WTC11 (cell line): ENCODE data around the gene ZDBF2.

Experiments used
- CREM ChIP-seq: sonication (generic); formaldehyde crosslinking; IDR thresholded peaks from 2 replicates; pipeline ENCODE4 v1.8.1; 2022; ENCODE audit warnings: mild to moderate bottlenecking, missing genetic modification reagents, moderate library complexity
- CTCF ChIP-seq: fragments of 200-600 bp; IDR thresholded peaks from 2 replicates; pipeline ENCODE4 v1.8.0; 2022; ENCODE audit warnings: antibody characterized with exemption
- ELF4 ChIP-seq: sonication (generic); formaldehyde crosslinking; IDR thresholded peaks from 2 replicates; pipeline ENCODE4 v1.8.1; 2022; ENCODE audit warnings: low read depth, mild to moderate bottlenecking, moderate library complexity, missing genetic modification reagents
- HMGXB4 ChIP-seq: sonication (generic); formaldehyde crosslinking; IDR thresholded peaks from 2 replicates; pipeline ENCODE4 v1.8.1; 2023; ENCODE audit warnings: mild to moderate bottlenecking, moderate library complexity, missing genetic modification reagents
- KAT7 ChIP-seq: sonication (generic); formaldehyde crosslinking; IDR thresholded peaks from 2 replicates; pipeline ENCODE4 v1.8.1; 2023; ENCODE audit warnings: missing genetic modification reagents, mild to moderate bottlenecking, borderline replicate concordance
- NFATC4 ChIP-seq: fragments of 250-450 bp; sonication (Bioruptor Pico); IDR thresholded peaks from 2 replicates; pipeline ENCODE4 v1.9.0; 2021; ENCODE audit warnings: mild to moderate bottlenecking
- ZNF281 ChIP-seq: sonication (generic); formaldehyde crosslinking; IDR thresholded peaks from 2 replicates; pipeline ENCODE4 v1.8.0; 2023; ENCODE audit warnings: mild to moderate bottlenecking, missing genetic modification reagents
- TF ChIP-seq, protein P1 (sequence below): sonication (generic); formaldehyde crosslinking; IDR thresholded peaks from 2 replicates; pipeline ENCODE4 v1.8.0; 2022; ENCODE audit warnings: mild to moderate bottlenecking, missing genetic modification reagents

DNA sequence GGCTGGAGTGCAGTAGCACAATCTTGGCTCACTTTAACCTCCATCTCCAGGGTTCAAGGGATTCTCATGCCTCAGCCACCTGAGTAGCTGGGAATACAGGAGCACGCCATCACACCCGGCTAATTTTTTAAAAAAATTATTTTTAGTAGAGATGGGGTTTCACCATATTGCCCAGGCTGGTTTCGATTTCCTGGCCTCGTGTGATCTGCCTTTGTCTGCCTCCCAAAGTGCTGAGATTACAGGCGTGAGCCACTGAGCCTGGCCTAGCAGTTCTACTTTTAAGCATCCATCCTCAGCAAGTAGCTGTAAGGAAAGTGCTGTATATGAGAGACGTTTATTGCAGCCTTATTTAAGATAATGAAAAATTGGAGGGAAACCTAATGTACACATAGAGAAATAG, 79.7 kb downstream of the ZDBF2 start:
- no peak for TF ChIP-seq CTCF
- TF ChIP-seq CREM (CRISPR knock-in tag), result no peak
- TF ChIP-seq, protein P1, sequence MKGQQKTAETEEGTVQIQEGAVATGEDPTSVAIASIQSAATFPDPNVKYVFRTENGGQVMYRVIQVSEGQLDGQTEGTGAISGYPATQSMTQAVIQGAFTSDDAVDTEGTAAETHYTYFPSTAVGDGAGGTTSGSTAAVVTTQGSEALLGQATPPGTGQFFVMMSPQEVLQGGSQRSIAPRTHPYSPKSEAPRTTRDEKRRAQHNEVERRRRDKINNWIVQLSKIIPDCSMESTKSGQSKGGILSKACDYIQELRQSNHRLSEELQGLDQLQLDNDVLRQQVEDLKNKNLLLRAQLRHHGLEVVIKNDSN (CRISPR knock-in tag), result no peak
- TF ChIP-seq ZNF281 (CRISPR knock-in tag), result no peak
- no peak for TF ChIP-seq HMGXB4 (CRISPR knock-in tag)
- no peak for TF ChIP-seq NFATC4
- no peak for TF ChIP-seq ELF4 (CRISPR knock-in tag)
- no peak for TF ChIP-seq KAT7 (CRISPR knock-in tag)
